Measurements from ENCODE around the gene SNAPC2. TPM values are rescaled to one million over a fixed set of nuclear protein-coding genes. Genes with fewer than 3 reads are reported as not detected.
"Not testable (repeated sequence)": the region's sequence is repeated elsewhere in the genome, so short reads cannot be mapped to it uniquely, and the experiment has no call there.

Gene SNAPC2
- total RNA-seq, 2 experiments from 2014 or later = 18.6 to 19.0 TPM

DNA sequence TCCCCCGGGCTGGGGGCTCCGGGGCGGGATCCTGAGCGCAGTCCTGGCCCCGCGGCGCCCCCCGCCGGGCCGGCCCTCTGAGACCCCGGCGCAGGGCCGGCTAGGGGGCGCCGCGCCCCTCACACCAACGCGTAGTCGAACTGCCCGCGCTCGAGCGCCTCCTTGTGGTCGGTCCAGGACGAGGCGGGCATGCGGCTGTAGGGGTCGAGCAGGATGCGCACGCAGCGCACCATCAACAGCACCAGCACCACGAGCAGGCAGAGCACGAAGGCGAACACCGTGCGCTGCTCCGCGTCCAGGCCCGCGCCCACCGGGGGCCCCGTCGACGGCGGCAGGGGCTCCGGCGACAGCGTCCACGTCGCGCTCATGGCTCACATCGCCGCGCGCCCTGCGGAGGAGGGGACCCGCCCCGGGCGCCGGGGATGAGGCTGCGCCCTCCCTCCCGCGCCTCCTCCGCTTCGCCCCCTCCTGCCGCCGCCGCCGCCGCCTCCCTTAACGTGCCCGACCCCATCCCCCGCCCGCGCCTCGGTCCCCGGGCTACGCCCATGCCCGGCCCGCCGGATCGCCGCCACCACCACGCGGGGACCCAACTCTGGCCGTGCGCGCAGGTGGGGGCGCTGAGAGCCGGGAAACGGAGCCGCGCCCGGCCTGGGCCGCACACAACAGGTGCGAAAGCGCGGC, 5.2 kb downstream of the SNAPC2 start:
- H3K27ac Mint-ChIP-seq = peak overlapping the region; percentile 75
- DNase-seq = peak; percentile 89
- H3K4me1 Mint-ChIP-seq (ENCODE audit: low read depth) = peaks cover 29% of the 10 kb centered on the region
- ATAC-seq = peak; percentile 50
- H3K27me3 Mint-ChIP-seq (ENCODE audit: low read depth) = no peaks in the 10 kb centered on the region
- peak overlapping the region; percentile 74 for H3K4me3 Mint-ChIP-seq
- POLR2A ChIA-PET = no interaction called here
- peaks cover 8% of the 10 kb centered on the region for H3K36me3 Mint-ChIP-seq (ENCODE audit: low read depth)
- CTCF ChIA-PET = no interaction called here
- no peaks in the 10 kb centered on the region for H3K9me3 Mint-ChIP-seq (ENCODE audit: insufficient read depth)

DNA sequence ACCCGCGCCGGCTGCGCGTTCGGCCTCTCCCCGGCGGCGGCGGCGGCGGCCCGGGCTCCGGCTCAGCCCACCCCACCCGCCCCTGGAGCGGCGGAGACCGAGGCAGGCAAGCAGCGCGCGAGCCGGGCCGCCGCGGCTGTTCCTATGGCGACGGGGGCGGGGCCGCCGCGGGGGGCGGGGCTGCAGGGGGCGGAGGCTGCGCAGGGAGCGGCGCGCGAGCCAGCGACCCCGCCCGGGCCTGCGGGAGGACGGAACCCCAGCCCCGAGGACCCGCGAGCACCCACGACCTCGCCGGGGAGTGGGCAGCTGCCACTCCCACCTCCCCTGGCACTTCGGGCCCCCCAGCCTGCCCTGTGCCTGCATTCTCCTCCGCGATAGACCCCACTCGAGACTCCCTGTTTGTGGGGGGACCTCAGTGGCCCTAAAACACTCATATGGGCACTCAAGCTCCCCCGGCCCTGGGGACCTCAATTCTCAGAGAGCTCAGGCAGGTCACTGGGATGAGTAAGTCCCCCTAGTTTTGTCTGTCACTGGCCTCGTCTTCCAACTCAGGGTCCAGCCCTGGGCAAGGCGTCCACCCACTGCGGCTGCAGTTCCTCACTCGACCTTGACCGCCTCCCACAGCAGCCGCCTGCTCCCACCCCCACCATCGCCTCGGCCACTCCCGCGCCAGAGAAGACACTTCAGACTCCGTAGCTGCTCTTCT, 6.0 kb downstream of the SNAPC2 start, which contains the start of gene CTXN1:
Gene CTXN1 (minus strand): TSS at position 115 of the 706 bp plus-strand sequence. CDS start 597 bp downstream, outside the sequence.
- Mint-ChIP-seq H3K36me3 (ENCODE audit: low read depth) (peaks cover 9% of the 10 kb centered on the region), H3K4me1 (ENCODE audit: low read depth) (peaks cover 25% of the 10 kb centered on the region), H3K27me3 (ENCODE audit: low read depth) (no peaks in the 10 kb centered on the region), H3K4me3 (peak within 1 kb of the TSS; percentile 74), H3K27ac (peak within 1 kb of the TSS; percentile 75), H3K9me3 (ENCODE audit: insufficient read depth) (no peaks in the 10 kb centered on the region)
- ChIA-PET CTCF (interaction anchor here (1.1 to 1.3 kb wide), 2 partner anchors 17 to 358 kb away, joined by 3 to 6 read pairs; partner anchors contain the start of gene TIMM44), POLR2A (no interaction called here)
- ATAC-seq = peak; percentile 45
- DNase-seq = peak; percentile 75

GRCh38 chr19:7926727-7927604, 6.8 kb downstream of the SNAPC2 start:
- CTCF ChIA-PET = interaction anchor here (1.1 to 5.6 kb wide), 3 partner anchors 16 to 358 kb away, joined by 3 to 50 read pairs (median 6); partner anchors contain the start of gene TIMM44

DNA sequence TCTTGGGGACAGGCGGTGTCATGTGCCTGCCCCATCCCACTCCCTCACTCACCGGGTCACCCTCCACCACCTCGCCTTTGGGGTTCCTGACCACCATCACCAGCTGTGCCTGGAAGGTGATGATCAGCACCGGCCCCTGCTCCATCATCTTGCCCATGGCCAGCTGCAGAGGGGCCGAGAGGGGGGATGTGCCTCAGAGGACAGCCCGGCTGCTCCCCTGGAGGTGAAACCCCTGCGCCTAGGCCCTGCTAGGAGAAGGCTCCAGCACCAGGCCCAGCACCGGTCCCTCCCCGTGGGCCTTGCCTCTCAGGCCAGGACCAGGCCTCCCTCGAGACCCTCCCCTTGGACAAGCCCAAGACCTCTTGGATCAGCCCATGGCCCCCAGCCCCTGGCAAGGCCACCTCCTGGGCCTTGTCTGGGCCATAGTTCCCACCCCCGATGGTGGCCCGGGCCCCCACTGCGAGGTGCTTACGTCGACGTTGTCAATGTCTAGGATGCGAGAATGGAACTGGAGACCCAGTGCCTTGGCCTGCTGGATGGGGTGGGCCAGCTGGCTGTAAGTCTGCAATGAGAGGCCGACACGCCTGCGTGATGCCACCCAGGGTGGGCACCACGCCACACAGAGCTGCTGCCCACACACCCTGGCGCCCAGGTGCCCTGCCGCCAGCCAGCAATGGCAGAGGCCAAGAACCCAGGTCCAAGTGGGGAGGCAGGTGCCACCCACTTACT, 7.6 kb downstream of the SNAPC2 start:
- Mint-ChIP-seq H3K4me3 (no peak overlapping the region), H3K36me3 (ENCODE audit: low read depth) (peaks cover 12% of the 10 kb centered on the region), H3K27ac (no peak overlapping the region), H3K9me3 (ENCODE audit: insufficient read depth) (no peaks in the 10 kb centered on the region), H3K4me1 (ENCODE audit: low read depth) (peaks cover 14% of the 10 kb centered on the region), H3K27me3 (ENCODE audit: low read depth) (no peaks in the 10 kb centered on the region)
- DNase-seq = no peak
- no peak for ATAC-seq
- CTCF ChIA-PET = interaction anchor here (5.6 kb wide), 1 partner anchor 16 kb away, joined by 50 read pairs; the partner anchor contains the start of gene TIMM44
- POLR2A ChIA-PET = no interaction called here

More at GRCh38 chr19:7926727-7927604, 6.8 kb downstream of the SNAPC2 start:
- peaks cover 17% of the 10 kb centered on the region for H3K4me1 Mint-ChIP-seq (ENCODE audit: low read depth)
- no peak for DNase-seq
- POLR2A ChIA-PET = no interaction called here
- ATAC-seq = no peak
- H3K27ac Mint-ChIP-seq = no peak overlapping the region
- peaks cover 11% of the 10 kb centered on the region for H3K36me3 Mint-ChIP-seq (ENCODE audit: low read depth)
- H3K27me3 Mint-ChIP-seq (ENCODE audit: low read depth) = no peaks in the 10 kb centered on the region
- H3K4me3 Mint-ChIP-seq = peak overlapping the region; percentile 59
- no peaks in the 10 kb centered on the region for H3K9me3 Mint-ChIP-seq (ENCODE audit: insufficient read depth)

GRCh38 chr19:7928334-7928706, 8.2 kb downstream of the SNAPC2 start:
- ChIA-PET POLR2A (no interaction called here), CTCF (interaction anchor here (0.9 to 5.6 kb wide), 5 partner anchors 11 to 59 kb away, joined by 3 to 50 read pairs (median 4); partner anchors contain the start of genes MAP2K7 and TIMM44)
- no peak for DNase-seq
- Mint-ChIP-seq H3K27me3 (ENCODE audit: low read depth) (no peaks in the 10 kb centered on the region), H3K36me3 (ENCODE audit: low read depth) (peaks cover 8% of the 10 kb centered on the region), H3K4me1 (ENCODE audit: low read depth) (peaks cover 14% of the 10 kb centered on the region), H3K9me3 (ENCODE audit: insufficient read depth) (no peaks in the 10 kb centered on the region), H3K27ac (no peak overlapping the region), H3K4me3 (no peak overlapping the region)
- no peak for ATAC-seq

GRCh38 chr19:7928741-7929701, 8.9 kb downstream of the SNAPC2 start:
- Mint-ChIP-seq H3K4me3 (no peak overlapping the region), H3K4me1 (ENCODE audit: low read depth) (peaks cover 14% of the 10 kb centered on the region), H3K36me3 (ENCODE audit: low read depth) (peaks cover 10% of the 10 kb centered on the region), H3K27ac (no peak overlapping the region), H3K27me3 (ENCODE audit: low read depth) (no peaks in the 10 kb centered on the region), H3K9me3 (ENCODE audit: insufficient read depth) (no peaks in the 10 kb centered on the region)
- DNase-seq (peak; percentile 71), ATAC-seq (peak; percentile 38)
- POLR2A ChIA-PET = interaction anchor here (0.6 to 1.3 kb wide), 3 partner anchors 8 to 431 kb away, joined by 3 to 5 read pairs (median 4); partner anchors contain the start of gene TIMM44
- CTCF ChIA-PET = interaction anchor here (0.7 to 5.6 kb wide), 10 partner anchors 8 to 75 kb away, joined by 3 to 50 read pairs (median 4); partner anchors contain the start of genes MAP2K7, SNAPC2 and TIMM44

- not testable (repeated sequence) for H3K4me3 Mint-ChIP-seq; ATAC-seq; H3K9me3 Mint-ChIP-seq (ENCODE audit: insufficient read depth); H3K27ac Mint-ChIP-seq; H3K27me3 Mint-ChIP-seq (ENCODE audit: low read depth); DNase-seq
- ChIA-PET POLR2A (interaction anchor here (2.2 kb wide), 1 partner anchor 14 kb away, joined by 5 read pairs; the partner anchor contains the start of gene TIMM44), CTCF (interaction anchor here (1.0 to 5.6 kb wide), 2 partner anchors 14 to 72 kb away, joined by 4 to 50 read pairs; partner anchors contain the start of gene TIMM44)
- Mint-ChIP-seq H3K36me3 (ENCODE audit: low read depth) (peaks cover 15% of the 10 kb centered on the region), H3K4me1 (ENCODE audit: low read depth) (peaks cover 11% of the 10 kb centered on the region)
These were observed 9.9 kb downstream of the SNAPC2 start for GRCh38 chr19:7930030-7930429.

DNA sequence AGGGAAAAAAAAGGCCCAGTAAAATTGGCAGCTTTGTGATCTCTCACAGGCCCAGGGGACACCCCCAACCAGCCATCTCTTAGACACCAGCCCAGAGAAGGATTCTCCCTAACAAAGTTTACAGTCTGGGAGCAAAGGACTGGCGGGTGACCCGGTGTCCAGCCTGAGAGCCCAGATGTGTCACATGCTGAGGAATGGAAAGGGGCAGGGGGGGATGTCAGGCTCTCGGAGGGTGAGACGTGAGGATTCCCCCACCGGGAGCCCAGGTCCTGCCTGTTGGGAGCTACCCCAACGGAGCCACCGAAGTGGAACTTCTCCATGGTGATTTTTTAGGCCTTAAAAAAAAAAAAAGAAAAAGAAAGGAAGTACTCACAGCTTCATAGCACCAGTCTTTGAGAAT, 10.6 kb downstream of the SNAPC2 start:
- no peak overlapping the region for H3K4me3 Mint-ChIP-seq
- H3K36me3 Mint-ChIP-seq (ENCODE audit: low read depth) = peaks cover 20% of the 10 kb centered on the region
- H3K4me1 Mint-ChIP-seq (ENCODE audit: low read depth) = peaks cover 9% of the 10 kb centered on the region
- no peaks in the 10 kb centered on the region for H3K27me3 Mint-ChIP-seq (ENCODE audit: low read depth)
- no peak for DNase-seq
- no peaks in the 10 kb centered on the region for H3K9me3 Mint-ChIP-seq (ENCODE audit: insufficient read depth)
- POLR2A ChIA-PET = interaction anchor here (2.2 kb wide), 1 partner anchor 13 kb away, joined by 5 read pairs; the partner anchor contains the start of gene TIMM44
- H3K27ac Mint-ChIP-seq = no peak overlapping the region
- ATAC-seq = no peak
- CTCF ChIA-PET = interaction anchor here (1.0 to 5.6 kb wide), 2 partner anchors 13 to 72 kb away, joined by 4 to 50 read pairs; partner anchors contain the start of gene TIMM44

DNA sequence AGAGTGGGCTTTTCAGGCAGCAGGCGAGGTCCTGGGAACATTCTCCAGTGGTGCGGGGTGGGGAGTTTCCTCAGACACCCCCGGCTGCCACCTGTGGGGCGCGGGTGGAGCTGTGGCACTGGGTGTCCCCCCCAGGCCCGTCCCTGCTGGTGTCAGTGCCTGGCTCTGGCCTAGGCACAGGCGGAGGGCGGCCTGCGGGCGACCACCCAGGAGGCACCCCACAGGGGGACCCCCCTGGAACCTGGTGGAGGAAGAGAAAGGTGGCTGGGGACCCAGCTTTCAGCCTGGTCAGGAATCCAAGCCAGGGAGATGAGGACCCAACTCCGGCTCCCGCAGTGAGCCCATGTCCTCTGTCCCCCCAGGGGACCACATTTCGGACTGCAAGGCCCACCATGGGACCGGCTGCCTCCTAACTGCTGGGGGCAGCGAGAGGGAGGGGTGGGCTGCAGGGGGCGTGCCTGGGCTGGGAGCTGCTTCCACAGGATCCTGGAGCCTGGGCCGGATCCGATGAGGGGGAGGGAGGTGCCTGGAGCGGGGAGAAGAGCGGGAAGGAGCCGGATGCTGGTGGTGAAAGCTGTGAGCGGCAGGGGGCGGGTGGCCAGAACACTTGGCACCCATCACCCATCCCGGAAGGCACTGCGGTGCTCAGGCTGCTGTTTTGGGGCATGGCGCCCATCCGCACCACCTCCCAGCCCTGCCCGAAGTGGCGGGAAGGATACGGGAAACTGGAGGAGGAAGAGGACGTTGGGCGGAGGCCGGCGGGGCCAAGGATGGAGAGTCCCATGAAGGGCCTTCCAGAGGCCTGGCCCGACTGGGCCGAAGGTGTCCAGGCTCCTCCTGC, 11.3 kb downstream of the SNAPC2 start:
- ATAC-seq (no peak), DNase-seq (no peak)
- Mint-ChIP-seq H3K27ac (no peak overlapping the region), H3K36me3 (ENCODE audit: low read depth) (peaks cover 22% of the 10 kb centered on the region), H3K4me3 (no peak overlapping the region), H3K4me1 (ENCODE audit: low read depth) (peaks cover 7% of the 10 kb centered on the region), H3K27me3 (ENCODE audit: low read depth) (no peaks in the 10 kb centered on the region), H3K9me3 (ENCODE audit: insufficient read depth) (no peaks in the 10 kb centered on the region)
- CTCF ChIA-PET = interaction anchor here (1.0 to 5.6 kb wide), 2 partner anchors 13 to 71 kb away, joined by 4 to 50 read pairs; partner anchors contain the start of gene TIMM44
- POLR2A ChIA-PET = interaction anchor here (2.2 kb wide), 1 partner anchor 12 kb away, joined by 5 read pairs; the partner anchor contains the start of gene TIMM44
